H9 (cell line): Measurements from ENCODE around the gene CYBA. TPM values are rescaled to one million over a fixed set of nuclear protein-coding genes. Genes with fewer than 3 reads are reported as not detected.

Experiments used
- DNase-seq: peaks from one replicate; pipeline ENCODE4 v3.0.0-alpha.2; 2017
- H2AFZ ChIP-seq: one replicate; pipeline ENCODE4 v1.6.1; 2013; ENCODE audit warnings: mild to moderate bottlenecking, low read length, control low read depth, moderate library complexity
- H2AK5ac ChIP-seq: 2 replicates; pipeline ENCODE4 v1.6.1; 2013; ENCODE audit warnings: low read length, control low read depth, mixed read lengths; ENCODE audit not compliant: insufficient read length
- H2BK120ac ChIP-seq: one replicate; pipeline ENCODE4 v1.6.1; 2013; ENCODE audit warnings: low read depth, mild to moderate bottlenecking, low read length, control low read depth, inconsistent platforms; ENCODE audit not compliant: poor library complexity, severe bottlenecking
- H2BK12ac ChIP-seq: 2 replicates; pipeline ENCODE4 v1.6.1; 2013; ENCODE audit warnings: low read length, control low read depth, mixed read lengths, low read depth; ENCODE audit not compliant: insufficient read length
- H2BK15ac ChIP-seq: 2 replicates; pipeline ENCODE4 v1.6.1; 2013; ENCODE audit warnings: low read depth, low read length, control low read depth
- H2BK20ac ChIP-seq: one replicate; pipeline ENCODE4 v1.6.1; 2013; ENCODE audit warnings: low read depth, mild to moderate bottlenecking, low read length, control low read depth, inconsistent platforms; ENCODE audit not compliant: poor library complexity, severe bottlenecking
- H2BK5ac ChIP-seq: 2 replicates; pipeline ENCODE4 v1.6.1; 2013; ENCODE audit warnings: low read length, control low read depth, mixed read lengths; ENCODE audit not compliant: insufficient read length
- H3K14ac ChIP-seq: 2 replicates; pipeline ENCODE4 v1.6.1; 2013; ENCODE audit warnings: low read length, control low read depth; ENCODE audit not compliant: insufficient read depth
- H3K18ac ChIP-seq: 2 replicates; pipeline ENCODE4 v1.6.1; 2013; ENCODE audit warnings: low read depth, mild to moderate bottlenecking, mixed read lengths, low read length, control low read depth; ENCODE audit not compliant: insufficient read length
- H3K23ac ChIP-seq: 2 replicates; pipeline ENCODE4 v1.6.1; 2013; ENCODE audit warnings: low read length, control low read depth, mixed read lengths, low read depth; ENCODE audit not compliant: insufficient read length
- H3K23me2 ChIP-seq: 2 replicates; pipeline ENCODE4 v1.6.1; 2013; ENCODE audit warnings: low read depth, mild to moderate bottlenecking, mixed read lengths, low read length, control low read depth; ENCODE audit not compliant: insufficient read length, poor library complexity, severe bottlenecking
- H3K27ac ChIP-seq: 2 replicates; pipeline ENCODE4 v1.5.1; 2013; ENCODE audit warnings: low read length, control low read depth, mixed read lengths, low read depth; ENCODE audit not compliant: insufficient read length
- H3K27me3 ChIP-seq: 2 replicates; pipeline ENCODE4 v1.6.1; 2013; ENCODE audit warnings: low read length, control low read depth, inconsistent platforms; ENCODE audit not compliant: insufficient read depth
- H3K4ac ChIP-seq: 2 replicates; pipeline ENCODE4 v1.6.1; 2013; ENCODE audit warnings: low read depth, mild to moderate bottlenecking, control low read depth, inconsistent platforms, low read length, moderate library complexity
- H3K4me1 ChIP-seq: 2 replicates; pipeline ENCODE4 v1.6.1; 2013; ENCODE audit warnings: low read length, control low read depth, inconsistent platforms; ENCODE audit not compliant: insufficient read depth
- H3K4me2 ChIP-seq: 2 replicates; pipeline ENCODE4 v1.6.1; 2013; ENCODE audit warnings: low read length, control low read depth, mixed read lengths; ENCODE audit not compliant: insufficient read length, insufficient read depth
- H3K56ac ChIP-seq: 2 replicates; pipeline ENCODE4 v1.6.1; 2013; ENCODE audit warnings: low read depth, mild to moderate bottlenecking, mixed read lengths, low read length, control low read depth; ENCODE audit not compliant: insufficient read length
- H3K79me1 ChIP-seq: 2 replicates; pipeline ENCODE4 v1.6.1; 2013; ENCODE audit warnings: low read depth, mild to moderate bottlenecking, moderate library complexity, low read length, control low read depth, inconsistent platforms; ENCODE audit not compliant: insufficient read depth, poor library complexity, severe bottlenecking
- H3K79me2 ChIP-seq: 2 replicates; pipeline ENCODE4 v1.6.1; 2013; ENCODE audit warnings: low read length, control low read depth, inconsistent platforms; ENCODE audit not compliant: insufficient read depth
- H3K9ac ChIP-seq: 2 replicates; pipeline ENCODE4 v1.6.1; 2013; ENCODE audit warnings: low read length, control low read depth, mixed read lengths; ENCODE audit not compliant: insufficient read length; ENCODE audit errors: extremely low read depth
- H3K9me3 ChIP-seq: one replicate; pipeline ENCODE4 v1.6.1; 2013; ENCODE audit warnings: low read depth, low read length, inconsistent platforms; ENCODE audit not compliant: control insufficient read depth
- H3T11ph ChIP-seq: one replicate; pipeline ENCODE4 v1.6.1; 2013; ENCODE audit warnings: mild to moderate bottlenecking, low read length, control low read depth, inconsistent platforms
- H4K20me1 ChIP-seq: one replicate; pipeline ENCODE4 v1.6.1; 2013; ENCODE audit not compliant: control insufficient read depth, insufficient read length, insufficient read depth
- H4K5ac ChIP-seq: 2 replicates; pipeline ENCODE4 v1.6.1; 2013; ENCODE audit warnings: low read depth, mild to moderate bottlenecking, mixed read lengths, low read length, control low read depth; ENCODE audit not compliant: insufficient read length
- H4K8ac ChIP-seq: replicated peaks from 2 replicates; pipeline ENCODE4 v1.6.1; 2013; ENCODE audit warnings: low read length, control low read depth, mixed read lengths, low read depth; ENCODE audit not compliant: insufficient read length
- H4K91ac ChIP-seq: 2 replicates; pipeline ENCODE4 v1.6.1; 2013; ENCODE audit warnings: low read depth, mild to moderate bottlenecking, moderate library complexity, mixed read lengths, low read length, control low read depth; ENCODE audit not compliant: insufficient read length
- H3K27ac Mint-ChIP-seq, 3 experiments: 2 replicates in 2 of 3; 3 replicates in 1 of 3; pipeline ENCODE4 v1.8.0; 2020 to 2021; ENCODE audit warnings: mixed read lengths in 3 of 3, mild to moderate bottlenecking in 1 of 3, moderate library complexity in 1 of 3
- H3K27me3 Mint-ChIP-seq: 2 replicates; pipeline ENCODE4 v1.8.0; 2021; ENCODE audit warnings: low read depth, mild to moderate bottlenecking, moderate library complexity, mixed read lengths
- H3K36me3 Mint-ChIP-seq, 3 experiments: 2 replicates in 2 of 3; 3 replicates in 1 of 3; pipeline ENCODE4 v1.8.0; 2020 to 2021; ENCODE audit warnings: low read depth in 3 of 3, mixed read lengths in 3 of 3; ENCODE audit not compliant: insufficient read depth in 1 of 3
- H3K4me1 Mint-ChIP-seq, 2 experiments: 2 replicates each; pipeline ENCODE4 v1.8.0; 2020; ENCODE audit warnings: mixed read lengths in 2 of 2
- H3K4me3 Mint-ChIP-seq, 2 experiments: 2 replicates in 1 of 2; 3 replicates in 1 of 2; pipeline ENCODE4 v1.8.0; 2020 to 2021; ENCODE audit warnings: mild to moderate bottlenecking in 2 of 2, mixed read lengths in 2 of 2, moderate library complexity in 1 of 2
- H3K9me3 Mint-ChIP-seq, 2 experiments: 2 replicates in 1 of 2; 3 replicates in 1 of 2; pipeline ENCODE4 v1.8.0; 2020; ENCODE audit warnings: mild to moderate bottlenecking in 2 of 2, mixed read lengths in 2 of 2, moderate library complexity in 1 of 2
- WGBS: extraction: QIAGEN DNeasy Blood & Tissue Kit; methylation state at CpG from one replicate; pipeline ENCODE4 v1.1.7; 2013; ENCODE audit warnings: missing lambda C conversion rate, low lambda C conversion rate, mixed read lengths; ENCODE audit not compliant: insufficient read length; ENCODE audit errors: extremely low coverage; 5-methylcytosine and 5-hydroxymethylcytosine counted together
- total RNA-seq: library from RNA; stranded (reverse); gene quantifications from 2 replicates; pipeline ENCODE4 v1.2.1, GENCODE V29; 2021
- TF ChIP-seq, protein P1 (sequence below): fragments of 200-600 bp; sonication (generic); conservative IDR thresholded peaks from 3 replicates; pipeline ENCODE4 v1.8.0; 2021; ENCODE audit warnings: antibody characterized with exemption, mild to moderate bottlenecking

Gene CYBA
- total RNA-seq, 1 experiment from 2014 or later, result 153 TPM

DNA sequence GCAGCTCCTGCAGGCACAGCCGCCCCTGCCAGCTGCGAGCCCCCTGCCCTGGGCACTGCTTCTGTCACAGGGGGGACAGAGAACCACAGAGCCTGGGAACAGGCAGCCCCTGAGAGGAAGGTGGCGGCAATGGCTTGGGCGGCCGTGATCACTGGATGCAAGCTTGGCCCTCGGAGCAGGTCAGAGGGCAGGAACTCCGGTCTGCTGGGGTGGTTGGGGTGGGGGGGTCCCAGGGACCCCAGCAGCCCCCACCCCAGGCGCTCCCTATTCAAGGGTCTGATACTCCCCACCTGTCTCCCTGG is 1.9 kb upstream of the CYBA start:
- no CpG with 5 or more reads among the region's 8 CpGs for WGBS
- no peak for DNase-seq
- Histone ChIP-seq H3K23ac (no peak overlapping the region), H3T11ph (no peak overlapping the region), H3K79me2 (no peaks in the 10 kb centered on the region; the same call in 1 of the 2 replicates), H4K8ac (no peak overlapping the region), H3K4me1 (no peaks in the 10 kb centered on the region; the same call in 1 of the 2 replicates), H4K91ac (no peak overlapping the region), H3K9ac (no peak overlapping the region), H2BK120ac (no peak overlapping the region), H2AK5ac (no peak overlapping the region), H3K4ac (no peak overlapping the region), H3K56ac (no peak overlapping the region), H2BK20ac (no peak overlapping the region), H3K9me3 (no peaks in the 10 kb centered on the region), H4K5ac (no peak overlapping the region), H3K4me2 (no peak overlapping the region), H2BK12ac (no peak overlapping the region), H2AFZ (no peak overlapping the region), H3K18ac (no peak overlapping the region), H3K14ac (no peak overlapping the region), H4K20me1 (no peaks in the 10 kb centered on the region), H2BK5ac (no peak overlapping the region), H2BK15ac (no peak overlapping the region), H3K23me2 (peaks cover 17% of the 10 kb centered on the region), H3K27me3 (no peaks in the 10 kb centered on the region), H3K27ac (no peak overlapping the region), H3K79me1 (peaks cover 3% of the 10 kb centered on the region)
- H3K4me1 Mint-ChIP-seq, result peaks cover 8 to 12% of the 10 kb centered on the region in 2 experiments
- TF ChIP-seq, protein P1, sequence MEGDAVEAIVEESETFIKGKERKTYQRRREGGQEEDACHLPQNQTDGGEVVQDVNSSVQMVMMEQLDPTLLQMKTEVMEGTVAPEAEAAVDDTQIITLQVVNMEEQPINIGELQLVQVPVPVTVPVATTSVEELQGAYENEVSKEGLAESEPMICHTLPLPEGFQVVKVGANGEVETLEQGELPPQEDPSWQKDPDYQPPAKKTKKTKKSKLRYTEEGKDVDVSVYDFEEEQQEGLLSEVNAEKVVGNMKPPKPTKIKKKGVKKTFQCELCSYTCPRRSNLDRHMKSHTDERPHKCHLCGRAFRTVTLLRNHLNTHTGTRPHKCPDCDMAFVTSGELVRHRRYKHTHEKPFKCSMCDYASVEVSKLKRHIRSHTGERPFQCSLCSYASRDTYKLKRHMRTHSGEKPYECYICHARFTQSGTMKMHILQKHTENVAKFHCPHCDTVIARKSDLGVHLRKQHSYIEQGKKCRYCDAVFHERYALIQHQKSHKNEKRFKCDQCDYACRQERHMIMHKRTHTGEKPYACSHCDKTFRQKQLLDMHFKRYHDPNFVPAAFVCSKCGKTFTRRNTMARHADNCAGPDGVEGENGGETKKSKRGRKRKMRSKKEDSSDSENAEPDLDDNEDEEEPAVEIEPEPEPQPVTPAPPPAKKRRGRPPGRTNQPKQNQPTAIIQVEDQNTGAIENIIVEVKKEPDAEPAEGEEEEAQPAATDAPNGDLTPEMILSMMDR, result no peak
- no peaks in the 10 kb centered on the region for H3K27me3 Mint-ChIP-seq
- H3K4me3 Mint-ChIP-seq, result no peak overlapping the region
- peaks cover 10 to 31% (median 29%) of the 10 kb centered on the region in 3 experiments; a peak in 6 of 7 replicates for H3K36me3 Mint-ChIP-seq
- no peaks in the 10 kb centered on the region; a peak in 1 of 5 replicates for H3K9me3 Mint-ChIP-seq
- H3K27ac Mint-ChIP-seq, result no peak overlapping the region
